ENCODE data around the gene PTGDS.
"Not testable (repeated sequence)": the region's sequence is repeated elsewhere in the genome, so short reads cannot be mapped to it uniquely, and the experiment has no call there.

PTGDS gene

GRCh38 chr9:137004285-137004684 is 27.0 kb downstream of the PTGDS start:
- CTCF ChIA-PET: interaction anchor here (2.6 kb wide), 1 partner anchor 31 kb away, joined by 6 read pairs; no protein-coding TSS in a partner anchor
- not testable (repeated sequence) for H3K36me3 Mint-ChIP-seq, DNase-seq, H3K27ac Mint-ChIP-seq, H3K9me3 Mint-ChIP-seq, H3K4me3 Mint-ChIP-seq
- Mint-ChIP-seq H3K4me1 (peaks cover 12% of the 10 kb centered on the region), H3K27me3 (peaks cover 28% of the 10 kb centered on the region)

GRCh38 chr9:137006116-137007003 is 29.1 kb downstream of the PTGDS start:
- Mint-ChIP-seq H3K4me3 (no peak overlapping the region), H3K9me3 (no peaks in the 10 kb centered on the region), H3K27me3 (peaks cover 14% of the 10 kb centered on the region), H3K36me3 (peaks cover 2% of the 10 kb centered on the region), H3K4me1 (no peaks in the 10 kb centered on the region), H3K27ac (no peak overlapping the region)
- CTCF ChIA-PET: interaction anchor here (2.6 kb wide), 1 partner anchor 29 kb away, joined by 6 read pairs; no protein-coding TSS in a partner anchor
- no peak for DNase-seq

- Mint-ChIP-seq H3K4me3 (no peak overlapping the region), H3K27me3 (peaks cover 7% of the 10 kb centered on the region), H3K36me3 (peaks cover 4% of the 10 kb centered on the region), H3K27ac (no peak overlapping the region), H3K4me1 (no peaks in the 10 kb centered on the region), H3K9me3 (no peaks in the 10 kb centered on the region)
- CTCF ChIA-PET: no interaction called here
- DNase-seq: no peak
Measured at GRCh38 chr9:137007108-137007815, 30.0 kb downstream of the PTGDS start.

- no peak for DNase-seq
- no peaks in the 10 kb centered on the region for H3K9me3 Mint-ChIP-seq
- no peak overlapping the region for H3K27ac Mint-ChIP-seq
- H3K36me3 Mint-ChIP-seq: peaks cover 4% of the 10 kb centered on the region
- CTCF ChIA-PET: no interaction called here
- no peaks in the 10 kb centered on the region for H3K4me1 Mint-ChIP-seq
- no peak overlapping the region for H3K4me3 Mint-ChIP-seq
- H3K27me3 Mint-ChIP-seq: peaks cover 2% of the 10 kb centered on the region
Measured at GRCh38 chr9:137007816-137008270, 30.5 kb downstream of the PTGDS start.

- CTCF ChIA-PET: no interaction called here
- no peak overlapping the region for H3K27ac Mint-ChIP-seq
- peaks cover 4% of the 10 kb centered on the region for H3K36me3 Mint-ChIP-seq
- no peak for DNase-seq
- H3K9me3 Mint-ChIP-seq: no peaks in the 10 kb centered on the region
- H3K27me3 Mint-ChIP-seq: no peaks in the 10 kb centered on the region
- no peak overlapping the region for H3K4me3 Mint-ChIP-seq
- no peaks in the 10 kb centered on the region for H3K4me1 Mint-ChIP-seq
Measured at GRCh38 chr9:137008312-137008711, 31.0 kb downstream of the PTGDS start.

- Mint-ChIP-seq H3K27ac (no peak overlapping the region), H3K9me3 (no peaks in the 10 kb centered on the region), H3K4me3 (no peak overlapping the region), H3K36me3 (peaks cover 4% of the 10 kb centered on the region), H3K27me3 (no peaks in the 10 kb centered on the region), H3K4me1 (no peaks in the 10 kb centered on the region)
- CTCF ChIA-PET: interaction anchor here (1.5 kb wide), 1 partner anchor 20 kb away, joined by 3 read pairs; no protein-coding TSS in a partner anchor
- DNase-seq: no peak
Measured at GRCh38 chr9:137009217-137009616, 31.9 kb downstream of the PTGDS start.

- H3K36me3 Mint-ChIP-seq: peaks cover 6% of the 10 kb centered on the region
- no peak overlapping the region for H3K27ac Mint-ChIP-seq
- H3K4me1 Mint-ChIP-seq: no peaks in the 10 kb centered on the region
- H3K9me3 Mint-ChIP-seq: no peaks in the 10 kb centered on the region
- CTCF ChIA-PET: interaction anchor here (1.5 kb wide), 1 partner anchor 19 kb away, joined by 3 read pairs; no protein-coding TSS in a partner anchor
- no peak for DNase-seq
- H3K27me3 Mint-ChIP-seq: no peaks in the 10 kb centered on the region
- H3K4me3 Mint-ChIP-seq: no peak overlapping the region
Measured at GRCh38 chr9:137009938-137010732, 32.8 kb downstream of the PTGDS start.

GRCh38 chr9:137011156-137011555 is 33.9 kb downstream of the PTGDS start:
- no peaks in the 10 kb centered on the region for H3K27me3 Mint-ChIP-seq
- CTCF ChIA-PET: no interaction called here
- H3K36me3 Mint-ChIP-seq: peaks cover 6% of the 10 kb centered on the region
- DNase-seq: no peak
- no peak overlapping the region for H3K27ac Mint-ChIP-seq
- H3K4me3 Mint-ChIP-seq: no peak overlapping the region
- no peaks in the 10 kb centered on the region for H3K4me1 Mint-ChIP-seq
- no peaks in the 10 kb centered on the region for H3K9me3 Mint-ChIP-seq

- CTCF ChIA-PET: no interaction called here
Measured at GRCh38 chr9:137011907-137012675, 34.8 kb downstream of the PTGDS start.

GRCh38 chr9:137012694-137013570 is 35.6 kb downstream of the PTGDS start:
- H3K27ac Mint-ChIP-seq: no peak overlapping the region
- H3K9me3 Mint-ChIP-seq: no peaks in the 10 kb centered on the region
- no peak for DNase-seq
- H3K4me1 Mint-ChIP-seq: no peaks in the 10 kb centered on the region
- no peaks in the 10 kb centered on the region for H3K27me3 Mint-ChIP-seq
- CTCF ChIA-PET: no interaction called here
- H3K4me3 Mint-ChIP-seq: no peak overlapping the region
- peaks cover 11% of the 10 kb centered on the region for H3K36me3 Mint-ChIP-seq

More at GRCh38 chr9:137011907-137012675, 34.8 kb downstream of the PTGDS start:
- Mint-ChIP-seq H3K4me3 (no peak overlapping the region), H3K9me3 (no peaks in the 10 kb centered on the region), H3K27ac (no peak overlapping the region), H3K36me3 (peaks cover 11% of the 10 kb centered on the region), H3K27me3 (no peaks in the 10 kb centered on the region), H3K4me1 (no peaks in the 10 kb centered on the region)
- DNase-seq: no peak

- H3K27ac Mint-ChIP-seq: no peak overlapping the region
- no peaks in the 10 kb centered on the region for H3K27me3 Mint-ChIP-seq
- H3K4me3 Mint-ChIP-seq: no peak overlapping the region
- H3K4me1 Mint-ChIP-seq: no peaks in the 10 kb centered on the region
- no peaks in the 10 kb centered on the region for H3K9me3 Mint-ChIP-seq
- CTCF ChIA-PET: no interaction called here
- peaks cover 11% of the 10 kb centered on the region for H3K36me3 Mint-ChIP-seq
- no peak for DNase-seq
Measured at GRCh38 chr9:137013571-137013940, 36.3 kb downstream of the PTGDS start.

GRCh38 chr9:137014166-137014565 is 36.9 kb downstream of the PTGDS start:
- H3K4me1 Mint-ChIP-seq: no peaks in the 10 kb centered on the region
- peaks cover 11% of the 10 kb centered on the region for H3K36me3 Mint-ChIP-seq
- no peak overlapping the region for H3K4me3 Mint-ChIP-seq
- no peak for DNase-seq
- H3K9me3 Mint-ChIP-seq: no peaks in the 10 kb centered on the region
- no peaks in the 10 kb centered on the region for H3K27me3 Mint-ChIP-seq
- CTCF ChIA-PET: interaction anchor here (0.6 kb wide), 1 partner anchor 203 kb away, joined by 4 read pairs; a partner anchor contains a TSS
- no peak overlapping the region for H3K27ac Mint-ChIP-seq
